Keratinocyte (primary cell): ENCODE measurements around the gene LDLRAD4. TPM values are rescaled to one million over a fixed set of nuclear protein-coding genes. Genes with fewer than 3 reads are reported as not detected.

ENCODE experiments used
- DNase-seq: peaks from one replicate; pipeline ENCODE4 v3.0.0-alpha.2; 2011; ENCODE audit warnings: low read depth, missing footprints, low spot score
- FAIRE-seq: peaks from 2 replicates; lab custom pipeline; 2011; peaks lifted over from hg19 to GRCh38; lab: Jason Lieb, UNC
- H2AFZ ChIP-seq: 2 replicates; pipeline ENCODE4 v1.6.0; 2012; ENCODE audit warnings: low read length, control low read depth, inconsistent platforms; ENCODE audit not compliant: control insufficient read depth
- H3K27ac ChIP-seq: 2 replicates; pipeline ENCODE4 v1.5.1; 2011; ENCODE audit warnings: low read length; ENCODE audit not compliant: control insufficient read depth, insufficient read depth
- H3K27me3 ChIP-seq: 3 replicates; pipeline ENCODE4 v1.6.0; 2011; ENCODE audit warnings: low read length; ENCODE audit not compliant: control insufficient read depth, insufficient read depth; ENCODE audit errors: extremely low read depth
- H3K36me3 ChIP-seq, 2 experiments: 2 replicates in 1 of 2; 3 replicates in 1 of 2; pipeline ENCODE4 v1.5.1; 2011; ENCODE audit warnings: low read length in 2 of 2, mild to moderate bottlenecking in 1 of 2; ENCODE audit not compliant: control insufficient read depth in 2 of 2, insufficient read depth in 2 of 2; ENCODE audit errors: extremely low read depth in 1 of 2
- H3K4me1 ChIP-seq: 3 replicates; pipeline ENCODE4 v1.5.1; 2011; ENCODE audit warnings: low read length; ENCODE audit not compliant: control insufficient read depth, insufficient read depth; ENCODE audit errors: extremely low read depth
- H3K4me2 ChIP-seq: 3 replicates; pipeline ENCODE4 v1.6.0; 2011; ENCODE audit warnings: low read depth, low read length; ENCODE audit not compliant: control insufficient read depth, insufficient read depth; ENCODE audit errors: extremely low read depth
- H3K4me3 ChIP-seq, 3 experiments: fragments of 200-600 bp in 1 of 3; sonication (generic) in 1 of 3; 2 replicates in 2 of 3; 3 replicates in 1 of 3; pipeline ENCODE4 v1.5.1; 2011 to 2016; ENCODE audit warnings: low read length in 3 of 3, mild to moderate bottlenecking in 3 of 3, control low read depth in 2 of 3, inconsistent platforms in 1 of 3, low read depth in 1 of 3, mixed read lengths in 1 of 3, mixed run types in 1 of 3, moderate library complexity in 1 of 3; ENCODE audit not compliant: control insufficient read depth in 2 of 3, insufficient read depth in 2 of 3; ENCODE audit errors: extremely low read depth in 1 of 3
- H3K79me2 ChIP-seq: 2 replicates; pipeline ENCODE4 v1.6.0; 2012; ENCODE audit warnings: low read length; ENCODE audit not compliant: control insufficient read depth, insufficient read depth
- H3K9ac ChIP-seq: 3 replicates; pipeline ENCODE4 v1.6.0; 2011; ENCODE audit warnings: low read length; ENCODE audit not compliant: control insufficient read depth, insufficient read depth; ENCODE audit errors: extremely low read depth
- H3K9me1 ChIP-seq: 3 replicates; pipeline ENCODE4 v1.6.0; 2011; ENCODE audit warnings: low read length; ENCODE audit not compliant: control insufficient read depth, insufficient read depth; ENCODE audit errors: extremely low read depth
- H3K9me3 ChIP-seq: 2 replicates; pipeline ENCODE4 v1.5.1; 2012; ENCODE audit warnings: low read depth, low read length; ENCODE audit not compliant: control insufficient read depth
- H4K20me1 ChIP-seq: 3 replicates; pipeline ENCODE4 v1.6.0; 2011; ENCODE audit warnings: low read length; ENCODE audit not compliant: control insufficient read depth, insufficient read depth; ENCODE audit errors: extremely low read depth
- EZH2 ChIP-seq: IDR thresholded peaks from one replicate; pipeline ENCODE4 v1.6.1; 2012; ENCODE audit warnings: inconsistent platforms, mild to moderate bottlenecking, low read length, moderate library complexity
- dilution Hi-C: fragments of 300-500 bp; cut with MboI; formaldehyde crosslinking; loops from one replicate; pipeline ENCODE4 v1.7.0; 2020; ENCODE audit warnings: low sequenced_read_pairs; ENCODE audit not compliant: extremely low pct_ligation_motif_present
- polyA plus RNA-seq, 5 experiments: library from polyadenylated mRNA; depleted of rRNA in 3 of 5; stranded (reverse) in 3 of 5; stranded (forward) in 1 of 5; unstranded in 1 of 5; fragments of >200 nt; gene quantifications; 1 replicate in 1 of 5; 2 replicates in 3 of 5; 3 replicates in 1 of 5; pipeline versions ENCODE4 v1.2.1 to v1.2.3, GENCODE V29; 2011 to 2012; ENCODE audit warnings: missing spikeins in 2 of 5, low read depth in 1 of 5, low replicate concordance in 1 of 5
- TF ChIP-seq, protein P1 (sequence below), 3 experiments: IDR thresholded peaks in 1 of 3; conservative IDR thresholded peaks in 1 of 3; optimal IDR thresholded peaks in 1 of 3; 2 replicates in 2 of 3; 3 replicates in 1 of 3; pipeline versions ENCODE3 to v1.5.1; 2011; ENCODE audit warnings: low read length in 3 of 3, mild to moderate bottlenecking in 3 of 3, moderate library complexity in 2 of 3, control low read depth in 1 of 3, inconsistent platforms in 1 of 3; ENCODE audit not compliant: insufficient read depth in 2 of 3; ENCODE audit errors: extremely low read depth in 1 of 3

The LDLRAD4 gene
- polyA plus RNA-seq, 1 donor (not counting 4 experiments of a cell fraction or from before 2014, with no cell fraction given) = not detected

DNA sequence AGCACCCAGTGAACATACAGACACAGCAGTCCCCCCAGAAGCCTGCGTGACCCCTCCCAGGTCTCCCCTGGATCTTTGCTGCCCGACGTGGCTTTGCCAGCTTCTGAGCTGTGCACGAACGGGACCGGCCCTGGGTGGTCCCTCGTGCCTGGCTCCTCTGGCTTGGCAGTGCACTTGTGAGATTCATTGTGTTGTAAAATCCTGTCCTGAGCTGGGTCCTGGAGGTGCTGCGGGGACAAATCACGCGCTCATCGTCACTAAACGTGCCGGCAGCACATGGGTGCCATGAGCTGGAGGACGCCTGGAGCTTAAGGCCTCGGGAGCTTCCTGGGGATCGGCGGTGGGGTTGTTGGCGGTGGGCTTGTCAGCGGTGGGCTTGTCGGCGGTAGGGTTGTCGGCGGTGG is 402.9 kb downstream of the LDLRAD4 start:
- no peaks in the 10 kb centered on the region for H3K79me2 ChIP-seq
- no peak overlapping the region for H3K4me3 ChIP-seq
- H3K9me1 ChIP-seq = no peaks in the 10 kb centered on the region
- H3K4me1 ChIP-seq = no peaks in the 10 kb centered on the region
- dilution Hi-C loops = no loop called here
- peaks cover 5% of the 10 kb centered on the region for H3K27me3 ChIP-seq
- no peak for FAIRE-seq
- no peak overlapping the region for H3K27ac ChIP-seq
- H3K36me3 ChIP-seq = no peaks in the 10 kb centered on the region
- TF ChIP-seq, protein P1, sequence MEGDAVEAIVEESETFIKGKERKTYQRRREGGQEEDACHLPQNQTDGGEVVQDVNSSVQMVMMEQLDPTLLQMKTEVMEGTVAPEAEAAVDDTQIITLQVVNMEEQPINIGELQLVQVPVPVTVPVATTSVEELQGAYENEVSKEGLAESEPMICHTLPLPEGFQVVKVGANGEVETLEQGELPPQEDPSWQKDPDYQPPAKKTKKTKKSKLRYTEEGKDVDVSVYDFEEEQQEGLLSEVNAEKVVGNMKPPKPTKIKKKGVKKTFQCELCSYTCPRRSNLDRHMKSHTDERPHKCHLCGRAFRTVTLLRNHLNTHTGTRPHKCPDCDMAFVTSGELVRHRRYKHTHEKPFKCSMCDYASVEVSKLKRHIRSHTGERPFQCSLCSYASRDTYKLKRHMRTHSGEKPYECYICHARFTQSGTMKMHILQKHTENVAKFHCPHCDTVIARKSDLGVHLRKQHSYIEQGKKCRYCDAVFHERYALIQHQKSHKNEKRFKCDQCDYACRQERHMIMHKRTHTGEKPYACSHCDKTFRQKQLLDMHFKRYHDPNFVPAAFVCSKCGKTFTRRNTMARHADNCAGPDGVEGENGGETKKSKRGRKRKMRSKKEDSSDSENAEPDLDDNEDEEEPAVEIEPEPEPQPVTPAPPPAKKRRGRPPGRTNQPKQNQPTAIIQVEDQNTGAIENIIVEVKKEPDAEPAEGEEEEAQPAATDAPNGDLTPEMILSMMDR (optimal IDR thresholded peaks at IDR 0.05 in 1 of 3, IDR thresholded peaks at IDR 0.05 in 1 of 3, conservative IDR thresholded peaks at IDR 0.05 in 1 of 3; ENCODE audit: extremely low read depth in 1 of 3, insufficient read depth in 2 of 3, low read length in 3 of 3) = no peak
- no peak for TF ChIP-seq EZH2
- H3K9me3 ChIP-seq = no peaks in the 10 kb centered on the region
- H3K4me2 ChIP-seq = no peak overlapping the region
- no peak for DNase-seq
- H4K20me1 ChIP-seq = no peaks in the 10 kb centered on the region
- H2AFZ ChIP-seq = no peak overlapping the region
- H3K9ac ChIP-seq = no peak overlapping the region

DNA sequence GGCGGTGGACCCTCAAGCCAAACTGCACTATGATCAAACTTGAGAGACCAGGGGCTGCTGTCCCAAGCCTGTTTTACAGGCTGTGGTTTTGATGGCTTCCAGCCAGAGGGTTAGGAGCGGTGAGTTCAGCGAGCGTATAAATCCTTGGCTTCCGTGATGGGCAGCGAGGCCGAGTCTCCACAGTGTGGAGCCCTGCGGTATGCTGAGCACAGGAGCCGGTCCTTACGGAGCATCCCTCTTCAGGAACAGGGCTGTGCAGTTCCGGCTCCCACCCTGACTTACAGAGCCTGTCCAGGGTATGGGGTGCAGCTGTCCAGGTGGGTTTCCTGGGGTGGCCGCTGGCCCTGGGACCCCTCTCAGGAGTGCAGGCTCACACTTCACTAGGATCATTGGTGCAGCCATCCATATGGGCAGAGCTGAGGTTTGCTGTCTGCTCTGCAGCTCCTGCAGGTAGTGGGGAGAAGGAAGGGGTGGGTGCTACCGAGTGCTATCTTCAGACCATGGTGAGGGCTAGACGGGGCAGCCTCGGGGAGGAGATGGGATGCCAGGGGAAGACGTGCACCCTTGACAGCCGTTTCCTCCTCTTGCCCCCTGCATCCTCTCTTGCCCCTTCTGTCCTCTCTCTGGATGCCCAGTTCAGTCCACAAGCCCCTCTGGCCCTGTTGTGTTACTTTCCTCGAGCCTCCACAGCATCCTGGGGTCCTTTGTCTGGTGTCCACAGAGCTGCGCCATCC is 403.5 kb downstream of the LDLRAD4 start:
- DNase-seq (no peak), FAIRE-seq (no peak)
- no peak overlapping the region for H3K27ac ChIP-seq
- H3K79me2 ChIP-seq = no peaks in the 10 kb centered on the region
- no peak overlapping the region for H2AFZ ChIP-seq
- no peak overlapping the region for H3K4me2 ChIP-seq
- no peak for TF ChIP-seq EZH2
- TF ChIP-seq, protein P1 (optimal IDR thresholded peaks at IDR 0.05 in 1 of 3, IDR thresholded peaks at IDR 0.05 in 1 of 3, conservative IDR thresholded peaks at IDR 0.05 in 1 of 3; ENCODE audit: extremely low read depth in 1 of 3, insufficient read depth in 2 of 3, low read length in 3 of 3) = no peak
- H3K9me1 ChIP-seq = no peaks in the 10 kb centered on the region
- no peaks in the 10 kb centered on the region for H4K20me1 ChIP-seq
- dilution Hi-C loops = no loop called here
- H3K4me1 ChIP-seq = no peaks in the 10 kb centered on the region
- H3K9me3 ChIP-seq = no peaks in the 10 kb centered on the region
- H3K4me3 ChIP-seq = no peak overlapping the region
- no peaks in the 10 kb centered on the region for H3K36me3 ChIP-seq
- no peak overlapping the region for H3K9ac ChIP-seq
- no peaks in the 10 kb centered on the region for H3K27me3 ChIP-seq
